GM18499 (cell line): ENCODE data around the gene ADAMTSL5.
"Not testable (repeated sequence)": the region's sequence is repeated elsewhere in the genome, so short reads cannot be mapped to it uniquely, and the experiment has no call there.

Source experiments
- ATAC-seq: cut with Tn5 transposase; IDR thresholded peaks from one replicate; pipeline ENCODE4 v1.9.1; 2021; ENCODE audit warnings: moderate number of reproducible peaks; ENCODE audit not compliant: insufficient read depth, unreplicated experiment

The ADAMTSL5 gene

DNA sequence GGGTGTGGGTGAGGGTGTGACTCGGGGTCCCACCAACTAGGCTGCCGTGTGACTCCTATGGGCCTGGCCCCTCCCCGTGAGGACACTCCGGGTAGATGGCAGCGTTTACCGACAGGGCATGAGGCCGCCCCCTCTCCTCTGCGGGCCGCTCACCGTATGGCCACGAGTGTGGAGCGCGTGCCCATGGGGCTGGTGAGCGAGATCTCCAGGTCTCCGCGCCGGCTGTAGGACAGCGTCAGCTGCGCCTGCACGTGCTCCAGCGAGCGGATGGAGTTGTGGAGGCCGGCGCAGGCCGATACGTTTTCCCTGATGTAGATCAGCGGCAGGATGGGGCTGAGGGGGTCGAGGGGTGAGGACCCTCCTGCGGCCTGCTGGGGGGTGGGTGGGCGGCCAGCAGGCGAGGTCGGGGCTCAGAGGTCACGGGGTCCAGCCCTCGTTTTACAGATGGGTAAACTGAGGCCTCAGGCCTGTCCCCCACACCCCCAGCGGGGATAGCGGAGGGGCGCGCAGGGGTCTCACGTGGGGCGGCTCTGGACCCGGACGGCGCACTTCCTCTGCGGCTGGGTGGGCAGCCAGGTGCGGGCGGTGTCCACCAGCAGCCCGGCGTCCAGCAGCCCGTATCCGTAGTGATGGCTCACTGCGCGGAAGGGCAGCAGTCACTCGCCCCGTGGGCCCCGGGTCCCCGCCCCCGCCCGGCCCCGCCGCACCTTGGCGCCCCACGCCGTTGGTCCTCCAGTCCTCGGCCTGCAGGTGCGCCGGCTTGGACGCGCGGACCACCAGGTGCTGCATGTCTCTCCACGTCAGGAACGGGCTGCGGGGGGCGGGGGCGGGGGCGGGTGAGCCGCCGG lies 29.5 kb downstream of the ADAMTSL5 start:
- no peak for ATAC-seq

GRCh38 chr19:1482361-1483130 lies 30.3 kb downstream of the ADAMTSL5 start:
- ATAC-seq: no peak

GRCh38 chr19:1481893-1482360 lies 30.9 kb downstream of the ADAMTSL5 start:
- ATAC-seq: no peak

DNA sequence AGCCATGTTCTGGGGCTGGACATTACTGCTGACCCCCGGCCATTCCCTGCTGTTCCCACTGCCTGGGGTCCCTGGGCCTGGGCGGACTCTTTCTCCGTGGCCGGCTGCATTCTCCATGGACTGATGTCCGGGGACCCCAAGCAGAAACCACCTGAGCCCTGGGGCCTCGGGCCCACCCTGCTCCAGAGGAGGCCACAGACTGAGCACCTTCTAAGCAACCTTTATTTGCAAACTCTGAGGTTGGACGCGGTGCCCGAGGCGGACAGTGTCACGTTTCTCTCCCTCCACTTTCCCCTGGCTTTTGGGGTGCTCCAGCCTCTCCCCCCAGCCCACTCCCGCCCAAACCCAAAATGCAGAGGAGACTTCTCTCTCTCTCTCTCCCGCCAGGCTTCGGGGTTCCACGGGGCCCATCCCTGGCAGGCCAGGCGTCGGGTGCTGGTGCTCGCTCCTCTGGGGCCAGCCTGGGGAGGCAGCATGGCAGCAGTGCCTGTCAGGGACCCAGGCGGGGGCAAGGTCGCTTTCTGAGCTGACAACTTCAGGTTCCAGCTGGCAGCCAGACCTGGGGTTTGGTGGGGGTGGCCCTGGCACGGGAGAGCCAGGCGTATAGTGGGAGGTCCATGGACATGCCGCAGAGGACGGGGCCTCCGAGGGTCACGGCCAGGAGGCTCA lies 31.5 kb downstream of the ADAMTSL5 start:
- no peak for ATAC-seq

DNA sequence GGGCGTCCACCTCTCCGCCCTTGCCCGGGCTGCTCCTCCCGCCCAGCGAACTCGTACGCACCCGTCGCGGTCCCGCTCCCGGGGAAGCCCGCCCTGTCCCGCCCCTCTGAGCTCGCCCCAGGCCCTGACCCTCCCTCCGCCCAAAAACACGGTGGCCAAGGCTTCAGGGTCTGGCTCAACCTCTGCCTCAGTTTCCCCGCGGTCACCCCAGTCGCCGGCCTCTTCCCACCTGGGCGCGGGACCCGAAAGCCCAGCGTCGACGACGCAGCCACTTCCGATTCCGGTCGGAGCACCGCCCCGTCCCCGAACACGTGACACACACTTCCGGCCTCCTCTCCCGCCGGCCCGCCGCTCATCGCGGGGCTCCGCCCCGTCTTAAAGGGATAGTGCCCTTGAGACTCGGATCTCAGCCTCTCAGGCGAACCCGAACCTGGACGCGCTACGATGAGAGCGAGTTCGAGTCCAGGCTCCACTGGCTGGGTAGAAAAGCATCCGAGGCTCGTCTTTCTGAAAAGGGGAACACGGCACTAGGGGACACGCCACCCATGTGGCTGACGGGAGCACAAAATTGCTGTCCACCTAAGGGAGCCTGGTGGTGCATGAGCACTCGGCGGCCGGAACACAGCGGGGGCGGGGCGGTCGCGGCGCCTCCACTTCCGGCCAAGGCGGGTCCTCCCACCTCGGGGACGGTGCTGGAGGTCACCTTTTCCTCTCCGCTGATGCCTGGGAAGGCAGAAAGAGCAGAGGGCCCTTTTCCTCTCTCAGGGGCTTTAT lies 33.7 kb downstream of the ADAMTSL5 start, which contains the start of gene C19orf25:
Gene C19orf25 (minus strand): TSS at position 282 of the 774 bp plus-strand sequence. CDS start 312 bp downstream, outside the sequence.
- peak; percentile 71 for ATAC-seq

GRCh38 chr19:1477056-1477455 lies 35.8 kb downstream of the ADAMTSL5 start:
- ATAC-seq: not testable (repeated sequence)

- no peak for ATAC-seq
These were observed 36.9 kb downstream of the ADAMTSL5 start for GRCh38 chr19:1475751-1476437.

- ATAC-seq: no peak
These were observed 38.0 kb downstream of the ADAMTSL5 start for GRCh38 chr19:1474765-1475351.

DNA sequence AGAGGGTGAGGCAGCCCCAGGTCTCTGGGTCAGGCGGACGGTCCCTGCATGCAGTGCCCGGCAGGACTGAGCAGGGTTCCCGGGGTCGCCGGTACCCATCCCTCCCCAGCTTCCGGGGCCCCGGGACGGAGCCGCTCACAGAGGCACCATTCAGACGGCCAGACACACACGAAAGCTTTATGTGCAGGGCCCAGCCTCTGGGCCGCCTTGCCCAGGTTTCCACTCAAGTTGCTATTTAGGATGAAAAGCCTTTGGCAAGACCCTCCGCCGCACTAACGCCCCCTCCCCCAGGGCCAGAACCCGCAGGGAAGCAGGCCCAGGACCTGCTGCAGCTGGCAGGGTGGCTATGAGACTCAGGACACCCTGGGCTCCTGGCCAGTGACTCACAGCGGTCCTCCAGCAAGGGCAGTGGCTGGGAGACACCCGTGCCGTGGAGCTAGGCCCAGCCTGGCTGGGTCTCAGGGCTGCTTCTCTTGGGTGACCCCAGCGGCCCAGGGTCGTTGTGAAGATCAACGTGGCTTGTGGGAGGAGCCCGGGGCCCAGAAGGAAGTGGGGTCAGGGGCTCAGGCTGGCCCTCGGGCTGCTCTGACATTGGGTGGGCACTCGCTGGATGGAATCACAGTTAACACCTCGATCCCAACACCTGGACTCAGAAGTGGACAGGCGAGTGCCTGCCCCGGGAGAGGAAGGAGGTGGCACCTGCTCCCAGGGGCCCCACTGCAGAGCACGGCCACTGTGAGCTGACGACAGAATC lies 38.6 kb downstream of the ADAMTSL5 start:
- ATAC-seq: no peak

GRCh38 chr19:1473085-1473851 lies 39.6 kb downstream of the ADAMTSL5 start:
- ATAC-seq: no peak

- no peak for ATAC-seq
These were observed 40.4 kb downstream of the ADAMTSL5 start for GRCh38 chr19:1472231-1473084.

DNA sequence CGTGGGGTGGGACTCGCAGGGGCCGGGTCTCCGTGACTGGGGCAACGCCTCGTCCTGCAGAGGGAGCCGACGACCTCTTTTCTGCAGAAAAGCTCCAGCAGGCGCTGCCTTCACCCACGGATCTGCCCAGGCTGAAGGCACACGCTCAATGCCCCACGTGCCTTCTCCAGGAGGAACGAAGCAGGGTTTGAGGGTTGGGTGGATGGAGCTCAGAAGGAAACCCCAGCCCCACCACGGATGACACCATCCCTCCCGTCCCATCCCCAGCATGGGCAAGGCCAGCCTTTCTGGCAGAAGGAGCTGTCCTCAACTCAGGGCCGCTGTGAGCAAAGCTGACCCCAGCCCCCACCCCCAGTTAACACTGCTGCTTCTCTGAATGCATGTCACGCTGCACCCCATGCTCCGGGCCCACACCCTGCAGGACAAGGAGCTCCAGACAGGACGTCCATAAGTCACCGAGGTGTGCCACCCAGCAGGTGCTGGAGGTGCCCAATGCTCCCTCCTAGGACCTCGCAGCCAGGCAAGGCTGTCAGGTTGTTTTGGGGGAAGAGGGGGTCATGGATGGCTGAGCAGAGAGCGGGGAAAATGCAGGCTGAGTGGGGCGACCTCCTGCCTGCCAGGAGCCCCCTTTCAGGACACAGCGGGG lies 41.2 kb downstream of the ADAMTSL5 start:
- no peak for ATAC-seq

GRCh38 chr19:1471010-1471514 lies 41.8 kb downstream of the ADAMTSL5 start:
- ATAC-seq: no peak

DNA sequence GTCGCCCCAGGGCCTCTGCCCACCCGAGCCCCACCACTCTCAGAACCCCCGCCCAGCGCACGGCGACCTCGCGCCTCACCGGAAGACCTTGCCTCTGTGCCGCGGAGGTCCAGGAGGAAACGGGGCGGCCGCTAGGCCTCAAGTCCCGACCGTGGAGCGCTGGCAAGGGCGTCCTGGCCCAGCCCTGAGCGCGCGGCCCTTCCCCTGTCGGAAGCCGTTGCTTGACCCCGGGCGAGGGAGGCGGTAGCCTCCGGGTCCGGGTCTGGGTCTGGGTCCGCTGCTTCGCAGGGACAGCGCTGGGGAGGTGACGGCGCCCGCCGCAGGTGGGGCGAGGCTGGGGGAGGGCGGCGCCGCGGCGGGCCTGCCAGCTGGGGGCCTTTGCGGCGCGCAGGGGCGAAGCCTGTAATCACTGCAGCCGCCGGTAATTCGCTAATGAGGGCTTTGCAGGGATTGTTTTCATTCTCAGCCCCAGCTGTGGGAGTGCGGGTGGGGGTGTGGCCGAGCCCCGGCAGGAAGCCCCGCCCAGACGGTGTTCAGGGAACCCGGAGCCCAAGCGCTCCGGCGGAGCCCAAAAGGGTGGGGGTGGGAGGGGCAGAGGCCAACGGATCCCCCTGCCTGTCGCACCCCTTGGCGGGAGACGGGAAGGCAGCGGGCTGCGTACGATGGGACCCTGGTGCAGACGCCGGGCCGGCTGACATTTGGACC lies 42.4 kb downstream of the ADAMTSL5 start:
- ATAC-seq: no peak

- ATAC-seq: no peak
These were observed 42.8 kb downstream of the ADAMTSL5 start for GRCh38 chr19:1470055-1470304.
